NCI-H2107 (cell line): ENCODE measurements around the gene TMEM91.
"Not testable (repeated sequence)": the region's sequence is repeated elsewhere in the genome, so short reads cannot be mapped to it uniquely, and the experiment has no call there.

ENCODE experiments used
- DNase-seq: peaks from one replicate; lab custom pipeline; 2025; lab: John Stamatoyannopoulos, UW

TMEM91 gene

GRCh38 chr19:41376241-41376997 lies at the start of gene TMEM91:
TSS of gene TMEM91 (plus strand) at chr19:41376533. CDS start at chr19:41378310, 1,777 bp downstream.
- DNase-seq, result no peak

GRCh38 chr19:41327076-41327575 lies 49.2 kb upstream of the TMEM91 start:
- DNase-seq, result no peak

GRCh38 chr19:41327576-41328156 lies 48.7 kb upstream of the TMEM91 start:
- DNase-seq, result no peak

- no peak for DNase-seq
Measured at GRCh38 chr19:41328157-41328841, 48.0 kb upstream of the TMEM91 start.

GRCh38 chr19:41328842-41329225 lies 47.5 kb upstream of the TMEM91 start:
- no peak for DNase-seq

GRCh38 chr19:41330481-41330880 lies 45.9 kb upstream of the TMEM91 start:
- DNase-seq, result no peak

GRCh38 chr19:41330946-41331678 lies 45.2 kb upstream of the TMEM91 start:
- no peak for DNase-seq

- DNase-seq, result no peak
Measured at GRCh38 chr19:41332000-41332399, 44.3 kb upstream of the TMEM91 start.

- DNase-seq, result no peak
Measured at GRCh38 chr19:41332468-41332867, 43.9 kb upstream of the TMEM91 start.

- DNase-seq, result no peak
Measured at GRCh38 chr19:41334793-41335192, 41.5 kb upstream of the TMEM91 start.

GRCh38 chr19:41335467-41335866 lies 40.9 kb upstream of the TMEM91 start:
- no peak for DNase-seq

- DNase-seq, result no peak
Measured at GRCh38 chr19:41339936-41340335, 36.4 kb upstream of the TMEM91 start.

- DNase-seq, result no peak
Measured at GRCh38 chr19:41341669-41342490, 34.5 kb upstream of the TMEM91 start.

- no peak for DNase-seq
Measured at GRCh38 chr19:41344162-41344561, 32.2 kb upstream of the TMEM91 start.

- not testable (repeated sequence) for DNase-seq
Measured at GRCh38 chr19:41346916-41347315, 29.4 kb upstream of the TMEM91 start.

- DNase-seq, result no peak
Measured at GRCh38 chr19:41350735-41351338, 25.5 kb upstream of the TMEM91 start.

GRCh38 chr19:41351339-41352245 lies 24.7 kb upstream of the TMEM91 start:
- no peak for DNase-seq

GRCh38 chr19:41352279-41352608 lies 24.1 kb upstream of the TMEM91 start:
- DNase-seq, result no peak

GRCh38 chr19:41352609-41353465 lies 23.5 kb upstream of the TMEM91 start:
- DNase-seq, result no peak
